Measurements from ENCODE around the gene LONRF2. TPM values are rescaled to one million over a fixed set of nuclear protein-coding genes. Genes with fewer than 3 reads are reported as not detected.

Gene LONRF2
- total RNA-seq, 1 experiment from 2014 or later, result not detected

GRCh38 chr2:100235098-100235497 is 87.2 kb downstream of the LONRF2 start:
- H3K27me3 ChIP-seq (ENCODE audit: control insufficient read depth, insufficient read depth, low read length), result no peaks in the 10 kb centered on the region
- no peak overlapping the region for H3K4me3 ChIP-seq (ENCODE audit: insufficient read depth, low read depth, low read length)
- DNase-seq, result peak; percentile 38
- H3K36me3 ChIP-seq (replicated peaks; ENCODE audit: control insufficient read depth, insufficient read depth, low read length), result no peaks in the 10 kb centered on the region

- Histone ChIP-seq H3K36me3 (replicated peaks; ENCODE audit: control insufficient read depth, insufficient read depth, low read length) (no peaks in the 10 kb centered on the region), H3K27me3 (ENCODE audit: control insufficient read depth, insufficient read depth, low read length) (no peaks in the 10 kb centered on the region), H3K4me3 (ENCODE audit: insufficient read depth, low read depth, low read length) (no peak overlapping the region)
- no peak for DNase-seq
Observed at GRCh38 chr2:100234141-100234540, 88.2 kb downstream of the LONRF2 start.

DNA sequence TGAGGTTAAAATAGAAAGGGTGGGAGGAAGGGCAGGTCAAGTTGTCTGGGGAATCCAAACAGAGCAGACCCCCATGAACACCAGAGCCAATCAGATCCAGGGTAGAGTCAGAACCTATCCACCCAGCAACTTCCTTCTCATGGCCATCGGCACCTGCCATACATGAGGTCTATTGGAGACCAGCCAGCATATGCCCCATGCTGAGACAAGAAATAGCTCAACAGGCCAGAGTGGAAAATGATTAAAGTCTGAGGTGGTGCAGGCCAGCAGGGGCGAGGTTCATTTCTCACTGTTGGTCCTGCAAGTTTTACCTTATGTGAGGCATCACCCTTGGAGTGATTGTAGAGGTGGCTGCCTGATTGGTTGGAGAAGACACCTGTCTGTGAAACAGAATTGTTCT is 89.2 kb downstream of the LONRF2 start:
- Histone ChIP-seq H3K27me3 (ENCODE audit: control insufficient read depth, insufficient read depth, low read length) (no peaks in the 10 kb centered on the region), H3K36me3 (replicated peaks; ENCODE audit: control insufficient read depth, insufficient read depth, low read length) (no peaks in the 10 kb centered on the region), H3K4me3 (ENCODE audit: insufficient read depth, low read depth, low read length) (no peak overlapping the region)
- no peak for DNase-seq

DNA sequence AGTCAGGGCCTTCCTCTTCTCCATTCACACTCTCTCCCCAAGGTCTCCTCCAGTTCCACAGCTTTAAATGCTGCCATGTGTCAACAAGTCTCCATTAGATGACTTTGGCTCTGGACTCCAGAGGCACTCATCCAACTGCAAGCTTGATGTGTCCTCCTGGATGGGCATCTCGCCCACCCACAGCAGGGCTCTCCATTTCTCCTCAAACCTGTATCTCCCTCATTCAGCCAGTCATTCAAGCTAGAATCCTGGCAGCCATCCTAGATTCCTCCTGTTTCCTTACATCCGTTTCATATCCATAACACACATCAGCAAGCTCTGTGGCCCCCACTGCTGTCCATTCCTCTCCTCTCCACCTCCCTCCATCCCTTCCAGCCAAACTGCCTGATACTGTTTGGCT is 91.5 kb downstream of the LONRF2 start:
- no peak for DNase-seq
- no peak overlapping the region for H3K4me3 ChIP-seq (ENCODE audit: insufficient read depth, low read depth, low read length)
- no peaks in the 10 kb centered on the region for H3K27me3 ChIP-seq (ENCODE audit: control insufficient read depth, insufficient read depth, low read length)
- no peaks in the 10 kb centered on the region for H3K36me3 ChIP-seq (replicated peaks; ENCODE audit: control insufficient read depth, insufficient read depth, low read length)

- Histone ChIP-seq H3K27me3 (ENCODE audit: control insufficient read depth, insufficient read depth, low read length) (no peaks in the 10 kb centered on the region), H3K4me3 (ENCODE audit: insufficient read depth, low read depth, low read length) (no peak overlapping the region), H3K36me3 (replicated peaks; ENCODE audit: control insufficient read depth, insufficient read depth, low read length) (no peaks in the 10 kb centered on the region)
- no peak for DNase-seq
Observed at GRCh38 chr2:100228967-100229366, 93.3 kb downstream of the LONRF2 start.

- no peaks in the 10 kb centered on the region for H3K27me3 ChIP-seq (ENCODE audit: control insufficient read depth, insufficient read depth, low read length)
- H3K4me3 ChIP-seq (ENCODE audit: insufficient read depth, low read depth, low read length), result no peak overlapping the region
- no peak for DNase-seq
- H3K36me3 ChIP-seq (replicated peaks; ENCODE audit: control insufficient read depth, insufficient read depth, low read length), result no peaks in the 10 kb centered on the region
Observed at GRCh38 chr2:100228415-100228814, 93.9 kb downstream of the LONRF2 start.

DNA sequence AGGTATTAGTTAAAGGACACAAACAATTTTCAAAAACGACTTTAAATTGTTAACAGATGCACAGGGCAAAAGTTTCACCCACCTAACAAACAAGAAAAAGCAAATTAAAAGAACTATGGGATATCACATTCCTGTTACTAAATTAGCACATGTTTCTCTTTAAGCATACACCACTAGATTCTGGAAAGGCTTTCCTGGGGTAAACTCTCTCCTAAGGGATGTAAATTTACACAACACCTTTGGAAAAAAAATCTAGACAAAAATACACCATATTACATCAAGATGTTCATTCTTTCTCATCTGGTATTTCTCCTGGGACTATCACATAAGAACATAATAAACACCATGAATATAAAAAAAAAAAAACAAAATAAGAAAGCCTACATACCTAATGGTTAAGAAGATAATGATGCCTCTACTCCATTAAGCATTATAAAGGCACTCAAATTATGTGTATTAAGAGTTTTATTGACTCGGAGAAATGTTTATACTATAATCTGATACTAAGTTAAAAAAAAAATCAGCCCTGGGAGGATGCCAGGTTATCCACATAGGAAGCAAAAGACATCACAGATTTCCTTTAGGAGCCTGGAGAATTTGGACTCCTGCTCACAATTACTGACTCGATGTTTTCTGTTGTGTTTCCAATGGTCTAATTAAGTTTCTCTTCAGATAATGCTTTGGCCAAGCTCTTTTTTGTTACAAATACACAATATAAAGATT is 97.2 kb downstream of the LONRF2 start:
- H3K27me3 ChIP-seq (ENCODE audit: control insufficient read depth, insufficient read depth, low read length), result no peaks in the 10 kb centered on the region
- no peak for DNase-seq
- no peaks in the 10 kb centered on the region for H3K36me3 ChIP-seq (replicated peaks; ENCODE audit: control insufficient read depth, insufficient read depth, low read length)

GRCh38 chr2:100223502-100223901 is 98.8 kb downstream of the LONRF2 start:
- no peaks in the 10 kb centered on the region for H3K36me3 ChIP-seq (replicated peaks; ENCODE audit: control insufficient read depth, insufficient read depth, low read length)
- H3K4me3 ChIP-seq (ENCODE audit: insufficient read depth, low read depth, low read length), result no peak overlapping the region
- no peak for DNase-seq
- H3K27me3 ChIP-seq (ENCODE audit: control insufficient read depth, insufficient read depth, low read length), result no peaks in the 10 kb centered on the region

More for the DNA sequence above, 97.2 kb downstream of the LONRF2 start:
- H3K4me3 ChIP-seq (ENCODE audit: insufficient read depth, low read depth, low read length), result no peak overlapping the region

Other genes starting within 250 kb of the LONRF2 start
- 0.07 and 0.37 TPM in 2 replicates for gene AFF3, start 179.9 kb downstream of the LONRF2 start, total RNA-seq (2014; rRNA removed; shearing (Covaris generic))
- 24.8 and 28.4 TPM in 2 replicates for gene CHST10, start 95.2 kb upstream of the LONRF2 start, total RNA-seq (2014; rRNA removed; shearing (Covaris generic))
- gene NMS, start 148.0 kb upstream of the LONRF2 start, total RNA-seq (2014; rRNA removed; shearing (Covaris generic)), result not detected in 2 replicates
- gene PDCL3, start 240.5 kb upstream of the LONRF2 start, total RNA-seq (2014; rRNA removed; shearing (Covaris generic)), result 11.7 and 14.2 TPM in 2 replicates